HepG2 (cell line): ENCODE data around the gene CRIP1. TPM values are rescaled to one million over a fixed set of nuclear protein-coding genes. Genes with fewer than 3 reads are reported as not detected.
A peak's percentile ranks its signal among the peaks of the same experiment; 100 is the strongest.

Experiments used
- ARID2 ChIP-seq: sonication (generic); formaldehyde crosslinking; IDR thresholded peaks from 2 replicates; pipeline ENCODE4 v1.8.1; 2022; ENCODE audit warnings: mild to moderate bottlenecking, missing genetic modification reagents, borderline replicate concordance
- ARID3A ChIP-seq: IDR thresholded peaks from 2 replicates; pipeline ENCODE4 v1.6.1; 2012; ENCODE audit warnings: low read depth, low read length, improper control_type of control experiment
- FOXK2 ChIP-seq: fragments of 450-650 bp; IDR thresholded peaks from 2 replicates; pipeline ENCODE4 v1.6.1; 2016
- HINFP ChIP-seq: sonication (generic); formaldehyde crosslinking; IDR thresholded peaks from 2 replicates; pipeline ENCODE4 v1.4.0; 2020; ENCODE audit warnings: low read depth, mild to moderate bottlenecking, missing genetic modification reagents
- HNRNPLL ChIP-seq: fragments of 200-400 bp; formaldehyde crosslinking; IDR thresholded peaks from 2 replicates; pipeline ENCODE4 v1.6.1; 2017; ENCODE audit warnings: mild to moderate bottlenecking, low read depth, low read length; ENCODE audit not compliant: poor library complexity, severe bottlenecking
- LCORL ChIP-seq, 2 experiments: fragments of 450-650 bp in 1 of 2; sonication (generic) in 1 of 2; formaldehyde crosslinking in 1 of 2; IDR thresholded peaks; 2 replicates each; pipeline versions ENCODE4 v1.5.0 to v1.6.1; 2017 to 2020; ENCODE audit warnings: antibody characterized with exemption in 1 of 2, missing genetic modification reagents in 1 of 2
- MIER2 ChIP-seq: IDR thresholded peaks from 2 replicates; pipeline ENCODE4 v1.6.1; 2016; ENCODE audit warnings: missing biosample characterization, missing genetic modification reagents
- MLLT10 ChIP-seq: sonication (generic); formaldehyde crosslinking; IDR thresholded peaks from 2 replicates; pipeline ENCODE4 v1.4.0; 2020; ENCODE audit warnings: missing genetic modification reagents
- PAF1 ChIP-seq: IDR thresholded peaks from 2 replicates; pipeline ENCODE4 v1.6.1; 2016; ENCODE audit warnings: missing genetic modification reagents, missing compliant biosample characterization
- SMC3 ChIP-seq: IDR thresholded peaks from 2 replicates; pipeline ENCODE4 v1.6.1; 2011; ENCODE audit warnings: low read length, improper control_type of control experiment
- TBX2 ChIP-seq: sonication (generic); formaldehyde crosslinking; IDR thresholded peaks from 2 replicates; pipeline ENCODE4 v1.5.0; 2020; ENCODE audit warnings: missing genetic modification reagents, mild to moderate bottlenecking, borderline replicate concordance
- TP53 ChIP-seq: sonication (generic); formaldehyde crosslinking; conservative IDR thresholded peaks from 2 replicates; pipeline ENCODE4 v1.4.0; 2020; ENCODE audit warnings: missing genetic modification reagents
- ZNF343 ChIP-seq: sonication (generic); formaldehyde crosslinking; IDR thresholded peaks from 2 replicates; pipeline ENCODE4 v1.4.0; 2020; ENCODE audit warnings: mild to moderate bottlenecking, missing genetic modification reagents
- ZNF350 ChIP-seq: sonication (generic); formaldehyde crosslinking; IDR thresholded peaks from 2 replicates; pipeline ENCODE4 v1.4.0; 2020; ENCODE audit warnings: mild to moderate bottlenecking, low read depth, missing genetic modification reagents, borderline replicate concordance
- ZNF597 ChIP-seq: sonication (generic); formaldehyde crosslinking; IDR thresholded peaks from 2 replicates; pipeline ENCODE4 v1.5.0; 2020; ENCODE audit warnings: missing genetic modification reagents
- ZNF615 ChIP-seq: sonication (generic); formaldehyde crosslinking; IDR thresholded peaks from 2 replicates; pipeline ENCODE4 v1.5.0; 2020; ENCODE audit warnings: mild to moderate bottlenecking, missing genetic modification reagents, borderline replicate concordance
- ZNF782 ChIP-seq: sonication (generic); formaldehyde crosslinking; IDR thresholded peaks from 2 replicates; pipeline ENCODE4 v1.4.0; 2020; ENCODE audit warnings: missing genetic modification reagents, mild to moderate bottlenecking, borderline replicate concordance
- ZSCAN25 ChIP-seq: sonication (generic); formaldehyde crosslinking; IDR thresholded peaks from 2 replicates; pipeline ENCODE4 v1.8.0; 2022; ENCODE audit warnings: mild to moderate bottlenecking, missing genetic modification reagents
- polyA plus RNA-seq, 8 experiments: library from polyadenylated mRNA; depleted of rRNA in 3 of 8; stranded (reverse) in 7 of 8; unstranded in 1 of 8; fragments of >200 nt; fragmentation: Illumina TruSeq in 4 of 8; extraction: Trizol in 4 of 8; gene quantifications; 2 replicates each; pipeline versions ENCODE4 v1.2.1 to v1.2.3, GENCODE V29; 2011 to 2016; ENCODE audit warnings: low read depth in 4 of 8, missing spikeins in 1 of 8, mixed read lengths in 1 of 8; ENCODE audit not compliant: insufficient read depth in 1 of 8
- total RNA-seq, 5 experiments: library from RNA; depleted of rRNA; stranded (reverse); fragments of >200 nt; fragmentation: Illumina TruSeq; extraction: Trizol; gene quantifications; 2 replicates each; pipeline ENCODE4 v1.2.3, GENCODE V29; 2016; ENCODE audit warnings: low read depth in 1 of 5
- TF ChIP-seq, protein P1 (sequence below): sonication (generic); formaldehyde crosslinking; conservative IDR thresholded peaks from 2 replicates; pipeline ENCODE4 v1.8.0; 2022; ENCODE audit warnings: low read depth, missing genetic modification reagents
- TF ChIP-seq, protein P2 (sequence below): sonication (generic); formaldehyde crosslinking; IDR thresholded peaks from 2 replicates; pipeline ENCODE4 v1.5.1; 2020; ENCODE audit warnings: mild to moderate bottlenecking, missing genetic modification reagents, moderate library complexity

The CRIP1 gene
- total and polyA plus RNA-seq, 2 of the 13 experiments (the other 11 are each of a cell fraction or from before 2014, with no cell fraction given): 53.9 to 59.5 TPM

DNA sequence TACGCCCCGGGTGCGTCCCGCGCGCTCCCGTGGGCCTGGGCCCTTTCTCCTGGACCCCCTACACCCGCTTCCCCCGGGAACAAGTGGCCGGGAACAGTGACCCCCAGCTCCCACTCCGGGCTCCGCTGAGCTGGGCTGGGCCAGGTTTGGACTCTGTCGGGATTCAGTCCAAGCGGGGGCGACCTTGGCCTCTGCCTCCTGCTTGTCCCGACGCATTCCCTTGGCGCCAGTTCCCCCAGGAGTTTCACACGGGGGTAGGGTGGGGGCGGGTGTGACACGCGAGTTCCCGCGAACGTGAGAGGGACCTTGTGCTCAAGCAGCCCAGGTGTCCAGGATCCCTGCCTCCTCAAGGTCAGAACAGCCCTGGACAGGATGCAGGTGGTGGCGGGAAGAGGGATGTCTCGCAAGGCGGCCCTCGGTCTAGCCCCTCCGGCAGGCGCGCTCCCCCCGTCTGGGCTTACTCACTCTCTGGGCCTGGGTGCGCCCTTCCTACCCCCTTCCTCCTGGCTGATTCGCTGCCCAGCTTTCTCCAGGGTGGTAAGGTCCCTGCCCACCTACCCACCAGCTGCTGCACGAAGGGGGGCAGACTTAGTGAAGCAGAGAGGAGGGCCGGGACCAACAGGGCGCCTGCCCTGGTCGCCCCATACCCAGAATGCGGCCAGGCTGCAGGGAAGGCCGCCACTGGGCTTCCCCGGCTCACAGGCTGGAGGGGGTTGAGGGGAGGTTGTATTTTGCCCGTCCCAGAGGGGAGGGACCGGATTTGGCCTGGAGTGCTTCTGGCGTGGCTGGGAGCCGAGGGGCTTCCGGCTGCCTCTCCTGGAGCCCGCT, 11.2 kb upstream of the CRIP1 start (continued):
- no peak for TF ChIP-seq ARID3A
- peak; percentile 73; the same call in 1 of the 2 replicates for TF ChIP-seq ZNF343 (CRISPR knock-in tag)
- TF ChIP-seq, protein P1, sequence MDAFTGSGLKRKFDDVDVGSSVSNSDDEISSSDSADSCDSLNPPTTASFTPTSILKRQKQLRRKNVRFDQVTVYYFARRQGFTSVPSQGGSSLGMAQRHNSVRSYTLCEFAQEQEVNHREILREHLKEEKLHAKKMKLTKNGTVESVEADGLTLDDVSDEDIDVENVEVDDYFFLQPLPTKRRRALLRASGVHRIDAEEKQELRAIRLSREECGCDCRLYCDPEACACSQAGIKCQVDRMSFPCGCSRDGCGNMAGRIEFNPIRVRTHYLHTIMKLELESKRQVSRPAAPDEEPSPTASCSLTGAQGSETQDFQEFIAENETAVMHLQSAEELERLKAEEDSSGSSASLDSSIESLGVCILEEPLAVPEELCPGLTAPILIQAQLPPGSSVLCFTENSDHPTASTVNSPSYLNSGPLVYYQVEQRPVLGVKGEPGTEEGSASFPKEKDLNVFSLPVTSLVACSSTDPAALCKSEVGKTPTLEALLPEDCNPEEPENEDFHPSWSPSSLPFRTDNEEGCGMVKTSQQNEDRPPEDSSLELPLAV (CRISPR knock-in tag): no peak
- TF ChIP-seq MIER2: no peak
- TF ChIP-seq HINFP (CRISPR knock-in tag): peak; percentile 43; the same call in 1 of the 2 replicates
- no peak for TF ChIP-seq ZNF350 (CRISPR knock-in tag)
- no peak for TF ChIP-seq ZSCAN25 (CRISPR knock-in tag)
- TF ChIP-seq ARID2 (CRISPR knock-in tag): no peak
- no peak for TF ChIP-seq ZNF597
- no peak for TF ChIP-seq ZNF615
- TF ChIP-seq ZNF782 (CRISPR knock-in tag): 0 out of 2 replicates have a peak, but pooled peaks have one; percentile 57
- TF ChIP-seq FOXK2: no peak
- TF ChIP-seq PAF1 (CRISPR knock-in tag): no peak
- TF ChIP-seq TP53 (CRISPR knock-in tag): no peak
- peak; percentile 34 for TF ChIP-seq HNRNPLL
- no peak for TF ChIP-seq LCORL (IDR thresholded peaks at IDR 0.05)
- TF ChIP-seq LCORL (CRISPR knock-in tag; IDR thresholded peaks at IDR 0.05): 0 out of 2 replicates have a peak, but pooled peaks have one; percentile 17
- peak; percentile 67 for TF ChIP-seq TBX2 (CRISPR knock-in tag)
- TF ChIP-seq SMC3: no peak
- TF ChIP-seq MLLT10 (CRISPR knock-in tag): no peak
- TF ChIP-seq, protein P2, sequence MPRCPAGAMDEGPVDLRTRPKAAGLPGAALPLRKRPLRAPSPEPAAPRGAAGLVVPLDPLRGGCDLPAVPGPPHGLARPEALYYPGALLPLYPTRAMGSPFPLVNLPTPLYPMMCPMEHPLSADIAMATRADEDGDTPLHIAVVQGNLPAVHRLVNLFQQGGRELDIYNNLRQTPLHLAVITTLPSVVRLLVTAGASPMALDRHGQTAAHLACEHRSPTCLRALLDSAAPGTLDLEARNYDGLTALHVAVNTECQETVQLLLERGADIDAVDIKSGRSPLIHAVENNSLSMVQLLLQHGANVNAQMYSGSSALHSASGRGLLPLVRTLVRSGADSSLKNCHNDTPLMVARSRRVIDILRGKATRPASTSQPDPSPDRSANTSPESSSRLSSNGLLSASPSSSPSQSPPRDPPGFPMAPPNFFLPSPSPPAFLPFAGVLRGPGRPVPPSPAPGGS (CRISPR knock-in tag): no peak
